ENCODE data around the gene LTBP2.
"Not testable (repeated sequence)": the region's sequence is repeated elsewhere in the genome, so short reads cannot be mapped to it uniquely, and the experiment has no call there.

The LTBP2 gene

GRCh38 chr14:74551001-74551400 lies 61.0 kb downstream of the LTBP2 start:
- DNase-seq (ENCODE audit: low spot score), result no peak

DNA sequence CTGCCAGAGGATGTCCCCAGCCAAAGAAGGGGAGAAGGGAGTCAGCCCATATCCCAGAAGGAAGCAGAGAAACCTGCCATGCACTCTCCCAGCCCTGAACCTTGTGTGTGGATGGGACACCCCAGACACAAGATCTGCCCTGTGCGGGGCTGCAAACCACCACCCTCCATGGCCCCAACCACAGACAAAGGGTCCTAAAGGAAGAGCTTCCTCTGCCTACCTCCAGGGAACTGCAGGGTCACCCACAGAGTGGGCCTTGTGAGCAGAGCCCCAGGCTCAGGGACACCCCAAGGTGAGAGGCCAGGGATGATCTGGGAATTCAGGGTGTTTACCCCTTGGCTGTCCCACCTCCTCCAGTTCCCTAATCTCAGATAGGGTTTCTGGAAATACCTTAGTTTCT lies 62.0 kb downstream of the LTBP2 start:
- no peak for DNase-seq (ENCODE audit: low spot score)

GRCh38 chr14:74549588-74549987 lies 62.4 kb downstream of the LTBP2 start:
- DNase-seq (ENCODE audit: low spot score), result peak; percentile 20

DNA sequence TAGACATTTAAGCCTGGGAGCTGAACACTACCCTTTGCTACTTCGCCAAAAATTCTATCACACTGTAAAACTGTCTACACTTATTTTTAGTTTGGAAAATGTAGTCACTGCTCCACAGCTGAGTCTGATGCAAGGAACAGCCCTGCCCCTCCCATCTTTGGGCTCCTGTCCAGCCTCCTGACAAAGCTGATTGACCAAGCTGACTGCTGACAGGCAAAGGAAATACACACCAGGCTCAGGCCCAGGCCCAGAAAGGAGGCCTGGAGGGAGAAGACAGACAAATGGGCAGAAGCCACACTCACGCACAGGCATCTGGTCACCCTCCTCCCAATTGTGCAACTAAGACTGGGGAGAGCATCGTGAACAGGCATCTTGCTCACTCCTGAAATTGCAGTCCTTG lies 63.2 kb downstream of the LTBP2 start:
- no peak for DNase-seq (ENCODE audit: low spot score)

DNA sequence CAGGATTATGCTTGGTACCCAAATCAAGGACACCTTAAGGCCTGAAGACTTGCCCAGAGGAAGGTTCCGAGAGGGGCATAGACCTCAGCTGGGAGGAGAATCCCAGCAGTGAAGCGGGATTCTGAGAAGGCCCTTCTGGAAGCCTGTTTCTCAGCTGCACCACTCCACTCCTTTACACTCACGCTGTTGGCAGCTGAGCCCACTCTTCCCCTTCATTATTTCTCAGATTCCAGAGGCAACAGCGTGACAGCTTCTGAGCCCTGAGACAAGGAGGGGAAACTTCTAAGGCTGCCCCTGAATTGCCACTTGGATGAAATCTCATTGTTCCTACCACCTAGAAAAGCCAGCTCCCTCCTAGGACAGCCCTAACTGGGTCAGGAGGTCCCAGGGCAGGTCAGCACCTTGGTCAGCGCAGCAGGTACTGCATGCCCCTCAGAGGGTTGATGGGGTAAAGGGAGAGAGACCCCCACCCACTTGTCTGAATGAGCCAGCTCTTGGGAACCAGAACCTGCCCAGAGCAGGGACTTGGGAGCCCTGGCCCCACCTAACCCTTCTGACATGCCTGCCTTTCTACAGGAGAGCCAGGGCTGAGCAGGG lies 64.6 kb downstream of the LTBP2 start:
- DNase-seq (ENCODE audit: low spot score), result no peak

DNA sequence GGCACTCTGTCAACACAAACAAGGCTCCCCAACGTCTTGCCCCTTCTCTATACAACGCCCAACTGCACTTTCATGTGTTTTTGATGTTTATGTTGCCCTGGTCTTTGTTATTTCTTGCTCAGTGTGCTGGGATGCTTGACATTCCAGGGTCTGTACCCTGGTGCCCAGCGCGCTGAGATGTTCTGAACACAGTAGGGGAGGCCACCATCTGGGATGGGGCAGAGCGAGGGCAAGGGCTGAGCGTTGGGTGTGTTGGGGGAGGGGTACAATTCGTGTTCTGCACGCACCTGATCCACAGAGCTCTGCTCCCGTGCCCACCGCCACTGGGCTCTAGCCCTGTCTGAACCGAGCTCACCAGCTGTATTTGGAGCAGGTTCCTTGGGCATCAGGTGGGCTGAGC lies 65.6 kb downstream of the LTBP2 start:
- no peak for DNase-seq (ENCODE audit: low spot score)

GRCh38 chr14:74545386-74545785 lies 66.7 kb downstream of the LTBP2 start:
- no peak for DNase-seq (ENCODE audit: low spot score)

DNA sequence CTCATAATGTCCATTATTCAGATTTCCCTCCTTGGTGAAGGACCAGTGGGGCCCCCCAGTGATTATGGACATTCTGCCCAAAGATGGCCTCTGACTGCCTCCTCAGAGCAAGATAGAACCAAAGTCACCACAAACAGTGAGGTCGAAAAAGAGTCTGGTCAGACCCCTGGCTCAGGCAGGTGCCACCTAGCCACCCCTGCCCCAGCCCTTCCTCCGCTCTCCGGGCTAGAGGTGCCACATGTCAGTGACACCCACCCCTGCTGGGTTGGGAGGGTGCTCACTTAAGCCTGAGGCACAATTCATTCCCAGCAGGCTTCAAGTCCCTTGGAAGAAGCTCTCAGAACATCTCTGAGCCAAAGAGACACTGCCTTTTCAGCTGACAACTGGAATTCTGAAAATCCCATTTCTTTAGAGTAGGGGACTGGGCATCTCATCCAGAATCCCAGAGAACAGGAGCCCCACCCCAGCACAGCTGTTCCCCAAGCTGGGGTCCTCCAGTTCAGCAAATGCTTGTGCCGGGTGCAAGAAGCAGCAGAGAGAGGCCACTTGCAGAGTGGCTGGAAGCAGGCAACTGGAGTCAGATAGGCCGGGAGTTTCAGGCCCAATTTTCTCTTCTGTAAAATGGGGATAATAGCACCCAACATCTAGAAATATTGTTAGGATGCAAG lies 68.1 kb downstream of the LTBP2 start:
- DNase-seq (ENCODE audit: low spot score), result no peak

DNA sequence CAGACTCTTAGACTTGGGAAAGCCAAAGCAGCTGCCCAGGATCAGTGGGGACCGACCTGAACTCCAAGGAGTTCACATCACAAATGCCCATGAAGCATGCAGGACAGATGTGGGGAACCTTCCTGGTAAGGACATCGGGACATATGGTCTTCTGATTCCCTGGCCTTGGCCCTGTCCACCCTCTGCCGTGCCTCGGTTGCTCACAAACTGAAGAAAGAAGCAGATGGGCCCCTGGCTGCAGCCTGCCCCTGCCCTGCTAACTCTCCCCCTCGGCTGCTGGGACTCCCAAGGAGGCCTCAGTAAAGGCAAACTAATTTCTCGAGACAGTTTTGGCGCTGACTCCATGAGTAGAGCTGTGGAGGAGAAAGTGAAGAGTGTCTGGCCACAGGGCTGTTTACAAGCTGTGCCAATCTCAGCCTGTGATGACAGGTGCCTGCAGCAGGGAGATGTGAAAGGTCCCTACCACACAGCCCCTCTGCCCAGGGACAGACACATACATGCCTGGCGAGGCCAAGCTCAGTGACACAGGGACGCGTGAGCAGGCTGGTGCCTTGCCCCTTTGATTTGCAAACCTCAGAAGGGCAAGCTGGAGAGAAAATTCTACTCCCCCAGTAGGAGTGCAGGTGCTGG lies 69.9 kb downstream of the LTBP2 start:
- DNase-seq (ENCODE audit: low spot score), result no peak

- no peak for DNase-seq (ENCODE audit: low spot score)
These were observed 70.8 kb downstream of the LTBP2 start for GRCh38 chr14:74541225-74541624.

DNA sequence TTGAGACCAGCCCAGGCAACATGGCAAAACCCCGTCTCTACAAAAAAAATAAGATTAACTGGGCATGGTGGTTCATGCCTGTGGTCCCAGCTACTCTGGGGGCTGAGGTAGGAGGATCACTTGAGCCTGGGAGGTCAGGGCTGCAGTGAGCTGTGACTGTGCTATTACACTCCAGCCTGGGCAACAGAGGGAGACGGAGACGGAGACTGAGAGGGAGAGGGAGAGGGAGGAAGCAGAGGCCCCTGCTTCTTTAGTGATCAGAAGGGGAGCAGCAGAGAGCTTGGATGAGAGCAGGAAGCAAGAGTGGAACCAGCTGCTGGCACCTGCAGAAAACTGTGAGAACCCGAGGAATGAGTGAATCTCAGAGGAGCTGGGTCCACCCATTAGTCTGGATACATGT lies 72.5 kb downstream of the LTBP2 start:
- DNase-seq (ENCODE audit: low spot score), result no peak

DNA sequence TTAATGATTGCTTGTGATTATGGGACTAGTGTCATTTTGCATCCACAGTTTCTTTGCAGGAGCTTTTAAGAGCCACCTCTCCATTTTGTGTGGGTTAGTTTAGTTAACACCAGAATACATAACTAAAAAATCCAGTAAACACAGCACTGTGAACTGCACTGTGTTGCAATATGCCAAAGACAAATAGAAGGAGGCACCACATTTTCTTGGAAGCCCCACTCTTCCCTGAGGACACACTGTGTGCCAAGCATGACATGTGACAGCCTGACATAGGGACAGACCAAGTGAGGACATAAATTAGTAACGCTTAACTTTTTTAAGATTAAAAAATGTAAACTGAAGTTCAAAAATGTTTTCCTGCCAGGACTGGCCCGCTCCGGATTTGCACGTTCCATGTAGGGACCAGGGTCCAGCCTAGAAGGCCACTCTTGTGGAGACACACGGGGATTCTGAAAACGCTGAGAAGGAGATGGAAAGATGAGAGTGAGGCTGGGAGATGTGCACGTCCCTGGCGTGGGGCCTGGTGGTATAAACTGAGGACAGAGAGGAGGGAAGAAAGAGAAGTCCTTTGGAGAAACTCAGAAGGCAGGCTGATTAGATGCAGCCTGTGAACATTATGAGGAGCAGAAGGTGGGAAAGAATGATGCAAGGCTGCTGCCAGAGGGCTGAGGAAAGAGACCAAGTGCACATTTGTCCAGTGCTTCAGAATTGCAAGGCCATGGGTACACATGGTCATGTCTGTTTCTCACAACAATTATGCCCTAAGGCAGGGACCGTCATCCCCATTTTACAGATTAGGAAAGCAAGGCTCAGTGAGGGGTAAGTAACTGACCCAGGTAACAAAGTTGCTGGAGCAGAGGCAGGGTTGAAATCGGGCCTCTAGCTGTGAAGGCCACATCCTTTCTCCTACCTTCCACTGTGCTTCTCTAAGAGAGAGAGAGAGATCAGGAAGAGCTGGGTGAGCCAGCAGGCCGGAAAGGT lies 73.3 kb downstream of the LTBP2 start:
- no peak for DNase-seq (ENCODE audit: low spot score)

DNA sequence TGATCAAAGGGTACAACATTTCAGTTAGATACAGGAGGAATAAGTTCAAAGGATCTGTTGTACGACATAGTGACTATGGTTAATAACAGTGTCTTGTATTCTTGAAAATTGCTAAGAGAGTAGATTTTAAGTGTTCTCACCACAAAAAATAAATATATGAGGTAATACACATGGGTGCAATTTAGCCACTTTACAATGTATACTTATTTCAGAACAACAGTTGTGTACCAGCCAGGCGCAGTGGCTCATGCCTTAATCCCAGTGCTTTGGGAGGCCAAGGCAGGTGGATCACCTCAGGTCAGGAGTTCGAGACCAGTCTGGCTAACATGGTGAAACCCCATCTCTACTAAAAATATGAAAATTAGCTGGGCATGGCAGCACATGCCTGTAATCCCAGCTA lies 75.7 kb downstream of the LTBP2 start:
- not testable (repeated sequence) for DNase-seq (ENCODE audit: low spot score)

DNA sequence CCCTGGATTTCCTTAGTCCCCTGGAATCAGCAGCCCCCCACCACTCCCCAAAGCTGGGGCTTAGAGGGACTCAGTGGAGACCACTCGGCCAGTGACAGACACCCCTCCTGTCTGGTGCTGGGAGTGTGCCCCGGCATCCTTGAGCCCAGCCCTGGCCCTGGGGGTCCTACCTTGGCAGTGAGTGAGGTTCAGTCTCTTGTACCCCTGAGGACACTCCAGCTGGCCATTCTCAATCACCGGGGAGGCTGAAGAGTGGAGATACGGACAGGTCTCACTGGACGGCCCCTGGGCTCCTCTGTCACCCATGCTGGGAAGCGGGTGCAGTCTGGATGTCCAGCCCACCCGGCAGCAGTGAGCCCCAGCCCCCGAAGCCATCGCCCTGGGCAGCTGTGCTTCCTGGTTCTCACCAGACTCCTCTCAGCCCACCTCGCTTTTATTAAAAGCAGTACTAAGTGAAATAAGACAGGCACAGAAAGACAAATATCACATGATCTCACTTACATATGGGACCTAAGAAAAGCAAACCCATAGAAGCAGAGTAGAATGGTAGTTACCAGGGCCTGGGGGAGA lies 76.2 kb downstream of the LTBP2 start:
- no peak for DNase-seq (ENCODE audit: low spot score)

- no peak for DNase-seq (ENCODE audit: low spot score)
These were observed 78.5 kb downstream of the LTBP2 start for GRCh38 chr14:74533576-74533975.

- DNase-seq (ENCODE audit: low spot score), result no peak
These were observed 79.8 kb downstream of the LTBP2 start for GRCh38 chr14:74532246-74532645.

GRCh38 chr14:74531467-74531866 lies 80.6 kb downstream of the LTBP2 start:
- no peak for DNase-seq (ENCODE audit: low spot score)

DNA sequence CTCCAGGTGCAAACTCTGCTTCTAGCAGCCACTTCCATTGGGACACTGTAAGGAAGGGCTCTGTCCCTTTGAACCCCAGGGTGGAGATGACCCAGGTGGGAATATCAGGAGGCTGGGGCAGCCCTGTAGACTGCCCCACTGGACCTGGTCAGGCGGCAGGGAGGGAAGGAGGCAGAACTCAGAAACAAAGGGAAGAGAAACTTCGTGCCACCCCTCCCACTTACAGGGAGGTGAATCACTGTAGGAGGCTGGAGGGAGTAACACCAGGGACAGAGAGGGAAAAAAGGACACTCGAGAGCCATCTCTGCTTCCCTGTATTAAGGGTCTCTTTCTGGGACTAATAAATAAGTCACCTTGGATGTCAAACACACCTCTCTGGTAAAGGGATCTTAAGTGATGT lies 81.0 kb downstream of the LTBP2 start:
- DNase-seq (ENCODE audit: low spot score), result no peak

DNA sequence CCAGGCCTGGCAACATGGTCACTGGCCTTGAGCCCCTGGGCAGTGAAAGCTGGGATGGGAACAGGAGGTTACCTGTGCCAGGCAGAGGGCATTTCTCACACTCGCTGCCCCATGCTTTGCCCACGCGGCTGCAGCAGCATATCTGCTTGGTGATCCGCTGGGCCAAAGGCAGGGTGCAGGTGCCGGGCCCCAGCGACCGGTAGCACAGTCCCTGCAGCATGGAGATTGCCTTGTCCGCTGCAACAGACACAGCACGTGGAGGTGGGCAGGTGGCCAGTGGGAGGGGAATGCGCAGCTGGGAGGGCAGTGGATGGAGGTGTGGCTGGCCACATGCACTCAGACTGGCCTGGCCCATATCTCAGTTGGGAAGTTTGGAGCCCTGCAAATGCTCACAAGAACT lies 83.2 kb downstream of the LTBP2 start:
- DNase-seq (ENCODE audit: low spot score), result no peak

GRCh38 chr14:74528406-74528805 lies 83.6 kb downstream of the LTBP2 start:
- no peak for DNase-seq (ENCODE audit: low spot score)

DNA sequence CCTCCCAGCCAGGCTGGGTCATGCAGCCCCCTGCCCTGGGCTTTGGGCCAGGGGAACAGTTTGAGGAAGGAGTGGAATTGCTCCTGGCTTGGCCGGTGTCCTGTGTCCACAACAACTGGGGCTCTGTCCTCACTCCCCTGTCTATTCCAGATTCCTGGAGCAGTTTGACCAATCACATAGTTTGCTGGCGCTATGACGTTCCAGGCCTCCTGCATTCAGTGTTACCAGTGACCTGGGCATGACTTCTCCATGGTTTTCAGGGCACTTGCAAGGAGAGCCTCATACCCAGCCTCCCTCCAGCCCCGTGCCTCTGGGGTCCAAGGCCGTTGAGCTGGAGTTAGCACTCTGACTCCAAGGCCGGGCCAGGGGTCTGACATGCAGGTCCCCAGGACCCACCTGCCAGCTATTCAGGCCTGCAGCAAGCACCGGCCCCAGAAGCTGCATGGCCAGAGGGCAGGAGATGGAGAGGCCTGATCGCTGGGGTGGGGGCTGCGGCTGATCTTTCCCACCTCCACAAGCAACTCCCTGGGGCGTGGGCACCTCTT lies 84.2 kb downstream of the LTBP2 start:
- DNase-seq (ENCODE audit: low spot score), result no peak

All from kidney tubule cell (primary cell).